ENCODE results near the gene PALB2. TPM values are rescaled to one million over a fixed set of nuclear protein-coding genes. Genes with fewer than 3 reads are reported as not detected.

The PALB2 gene
- total RNA-seq, 3 donors from 2014 or later = 10.4 to 18.6 (median 10.5) TPM

DNA sequence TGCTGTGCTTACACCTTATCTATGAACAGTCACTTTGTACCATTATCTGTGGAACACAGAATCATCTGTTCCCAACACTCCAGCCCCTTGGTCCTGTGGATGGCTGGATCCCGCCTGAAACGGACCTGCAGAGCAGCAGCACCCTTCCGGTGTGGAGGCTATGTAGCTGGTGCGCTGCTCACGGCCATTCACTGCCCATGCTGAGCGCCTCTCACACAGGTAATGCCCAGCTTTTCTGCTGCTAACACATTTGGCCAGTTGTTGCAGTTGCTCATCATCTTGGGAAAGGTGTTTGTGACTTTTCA, 26.2 kb upstream of the PALB2 start:
- H3K27me3 ChIP-seq = no peaks in the 10 kb centered on the region
- H3K4me3 ChIP-seq = no peak overlapping the region
- DNase-seq (ENCODE audit: low spot score in 2 of 2) = no peak
- H3K27ac ChIP-seq = no peak overlapping the region
- H3K36me3 ChIP-seq = peaks cover 13% of the 10 kb centered on the region
- intact Hi-C loops (cut with DNase I; ENCODE audit: low total_unique reads) = no loop called here
- H3K9me3 ChIP-seq = no peaks in the 10 kb centered on the region
- H3K4me1 ChIP-seq = no peaks in the 10 kb centered on the region
- TF ChIP-seq POLR2AphosphoS5 (IDR thresholded peaks at IDR 0.05) (no peak), POLR2A (IDR thresholded peaks at IDR 0.05) (no peak)
- TF ChIP-seq, protein P1, sequence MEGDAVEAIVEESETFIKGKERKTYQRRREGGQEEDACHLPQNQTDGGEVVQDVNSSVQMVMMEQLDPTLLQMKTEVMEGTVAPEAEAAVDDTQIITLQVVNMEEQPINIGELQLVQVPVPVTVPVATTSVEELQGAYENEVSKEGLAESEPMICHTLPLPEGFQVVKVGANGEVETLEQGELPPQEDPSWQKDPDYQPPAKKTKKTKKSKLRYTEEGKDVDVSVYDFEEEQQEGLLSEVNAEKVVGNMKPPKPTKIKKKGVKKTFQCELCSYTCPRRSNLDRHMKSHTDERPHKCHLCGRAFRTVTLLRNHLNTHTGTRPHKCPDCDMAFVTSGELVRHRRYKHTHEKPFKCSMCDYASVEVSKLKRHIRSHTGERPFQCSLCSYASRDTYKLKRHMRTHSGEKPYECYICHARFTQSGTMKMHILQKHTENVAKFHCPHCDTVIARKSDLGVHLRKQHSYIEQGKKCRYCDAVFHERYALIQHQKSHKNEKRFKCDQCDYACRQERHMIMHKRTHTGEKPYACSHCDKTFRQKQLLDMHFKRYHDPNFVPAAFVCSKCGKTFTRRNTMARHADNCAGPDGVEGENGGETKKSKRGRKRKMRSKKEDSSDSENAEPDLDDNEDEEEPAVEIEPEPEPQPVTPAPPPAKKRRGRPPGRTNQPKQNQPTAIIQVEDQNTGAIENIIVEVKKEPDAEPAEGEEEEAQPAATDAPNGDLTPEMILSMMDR (IDR thresholded peaks at IDR 0.05) = no peak

DNA sequence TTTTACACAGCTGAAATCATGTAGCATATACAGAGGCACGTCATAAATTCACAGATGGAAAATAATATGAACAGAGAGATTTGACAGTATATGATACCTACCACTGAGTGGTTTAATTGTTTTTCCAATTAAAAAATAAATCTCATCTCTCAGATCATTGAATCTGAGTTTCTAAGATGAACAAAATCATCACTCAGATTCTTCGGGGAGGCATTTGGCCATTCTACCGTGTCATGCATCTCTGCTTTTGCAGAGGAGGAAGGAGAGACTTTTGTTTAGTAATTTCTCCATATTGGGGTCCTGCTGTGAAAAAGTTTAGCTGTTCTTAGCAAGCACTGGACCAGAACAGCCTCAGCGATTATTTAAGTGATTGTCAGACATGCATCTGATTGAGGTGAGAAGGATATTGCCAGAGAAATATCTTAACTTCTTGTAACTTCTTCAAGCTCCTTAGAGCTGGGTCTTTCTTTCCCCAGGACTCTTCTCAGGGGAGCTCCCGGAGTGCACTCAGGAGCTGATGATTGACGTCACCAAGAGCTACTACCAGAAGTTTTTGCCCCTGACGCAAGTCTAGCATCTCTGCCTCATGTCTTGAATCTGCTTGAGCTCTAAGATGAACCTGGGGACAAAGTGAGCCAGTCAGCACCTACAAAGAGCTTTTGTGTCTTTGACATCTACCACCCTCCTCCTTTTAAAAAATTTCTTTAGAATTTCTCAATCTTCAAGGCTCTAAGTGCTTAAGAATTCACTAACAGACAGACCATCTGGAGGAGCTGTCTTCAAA, 25.7 kb upstream of the PALB2 start:
- Histone ChIP-seq H3K27me3 (no peaks in the 10 kb centered on the region), H3K4me3 (no peak overlapping the region), H3K27ac (no peak overlapping the region), H3K4me1 (no peaks in the 10 kb centered on the region), H3K9me3 (no peaks in the 10 kb centered on the region), H3K36me3 (peaks cover 13% of the 10 kb centered on the region)
- no peak for DNase-seq (ENCODE audit: low spot score in 2 of 2)
- intact Hi-C loops (cut with DNase I; ENCODE audit: low total_unique reads) = no loop called here
- TF ChIP-seq POLR2A (IDR thresholded peaks at IDR 0.05) (no peak), POLR2AphosphoS5 (IDR thresholded peaks at IDR 0.05) (no peak)
- TF ChIP-seq, protein P1 (IDR thresholded peaks at IDR 0.05) = no peak

DNA sequence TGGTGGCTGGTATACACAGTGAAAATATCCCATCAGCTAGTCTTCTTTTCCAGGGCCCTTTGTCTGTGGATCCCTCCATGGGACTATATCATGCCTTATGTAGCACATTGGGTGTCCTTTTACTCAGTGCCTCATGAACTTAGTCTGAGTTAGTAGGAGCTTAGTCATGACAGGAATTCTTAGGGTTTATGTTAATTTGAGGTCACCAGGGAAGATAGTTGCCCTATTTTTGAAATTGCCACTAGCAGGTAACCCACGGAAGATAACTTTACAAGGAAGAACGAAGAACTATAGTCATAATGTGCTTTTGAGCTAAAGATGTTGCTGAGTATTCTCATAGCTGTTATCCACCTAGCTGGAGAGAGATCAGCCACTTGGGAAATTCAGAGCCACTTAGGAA, 22.8 kb upstream of the PALB2 start:
- no peak overlapping the region for H3K4me3 ChIP-seq
- H3K36me3 ChIP-seq = peaks cover 13% of the 10 kb centered on the region
- H3K27ac ChIP-seq = no peak overlapping the region

DNA sequence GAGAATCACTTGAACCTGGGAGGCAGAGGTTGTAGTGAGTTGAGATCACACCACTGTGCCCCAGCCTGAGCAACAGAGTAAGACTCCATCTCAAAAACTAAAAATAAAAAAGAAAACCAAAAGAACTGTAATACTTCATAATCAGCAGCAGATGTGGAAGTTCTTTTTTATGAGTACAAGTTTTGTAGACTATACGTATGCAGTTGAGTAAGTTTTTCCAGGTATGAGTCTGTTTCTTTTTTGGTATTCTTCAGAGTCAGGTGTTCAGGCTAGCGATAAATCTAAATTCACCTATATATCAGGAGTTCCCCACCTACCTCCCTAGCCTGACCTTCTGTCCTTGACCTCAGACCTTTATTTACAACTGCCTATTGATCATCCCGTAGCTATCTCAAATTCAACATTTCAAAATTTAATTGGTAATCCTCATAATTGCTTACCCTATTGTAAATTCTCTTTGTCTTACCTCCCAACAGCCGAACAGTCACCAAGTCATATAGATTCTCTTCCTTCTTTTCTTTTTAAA, 10.9 kb upstream of the PALB2 start:
- intact Hi-C loops (cut with DNase I; ENCODE audit: low total_unique reads) = no loop called here
- no peaks in the 10 kb centered on the region for H3K4me1 ChIP-seq
- no peaks in the 10 kb centered on the region for H3K36me3 ChIP-seq
- no peak overlapping the region for H3K27ac ChIP-seq
- H3K27me3 ChIP-seq = no peaks in the 10 kb centered on the region
- no peak overlapping the region for H3K4me3 ChIP-seq
- no peaks in the 10 kb centered on the region for H3K9me3 ChIP-seq
- DNase-seq (ENCODE audit: low spot score in 2 of 2) = no peak
- TF ChIP-seq, protein P1 (IDR thresholded peaks at IDR 0.05) = no peak
- TF ChIP-seq POLR2A (IDR thresholded peaks at IDR 0.05) = no peak
- TF ChIP-seq POLR2AphosphoS5 (IDR thresholded peaks at IDR 0.05) = no peak

More for the DNA sequence above, 22.8 kb upstream of the PALB2 start:
- intact Hi-C loops (cut with DNase I; ENCODE audit: low total_unique reads) = no loop called here
- no peak for DNase-seq (ENCODE audit: low spot score in 2 of 2)
- Histone ChIP-seq H3K4me1 (no peaks in the 10 kb centered on the region), H3K27me3 (no peaks in the 10 kb centered on the region), H3K9me3 (no peaks in the 10 kb centered on the region)
- no peak for TF ChIP-seq POLR2A (IDR thresholded peaks at IDR 0.05)
- TF ChIP-seq POLR2AphosphoS5 (IDR thresholded peaks at IDR 0.05) = no peak
- TF ChIP-seq, protein P1 (IDR thresholded peaks at IDR 0.05) = no peak

DNA sequence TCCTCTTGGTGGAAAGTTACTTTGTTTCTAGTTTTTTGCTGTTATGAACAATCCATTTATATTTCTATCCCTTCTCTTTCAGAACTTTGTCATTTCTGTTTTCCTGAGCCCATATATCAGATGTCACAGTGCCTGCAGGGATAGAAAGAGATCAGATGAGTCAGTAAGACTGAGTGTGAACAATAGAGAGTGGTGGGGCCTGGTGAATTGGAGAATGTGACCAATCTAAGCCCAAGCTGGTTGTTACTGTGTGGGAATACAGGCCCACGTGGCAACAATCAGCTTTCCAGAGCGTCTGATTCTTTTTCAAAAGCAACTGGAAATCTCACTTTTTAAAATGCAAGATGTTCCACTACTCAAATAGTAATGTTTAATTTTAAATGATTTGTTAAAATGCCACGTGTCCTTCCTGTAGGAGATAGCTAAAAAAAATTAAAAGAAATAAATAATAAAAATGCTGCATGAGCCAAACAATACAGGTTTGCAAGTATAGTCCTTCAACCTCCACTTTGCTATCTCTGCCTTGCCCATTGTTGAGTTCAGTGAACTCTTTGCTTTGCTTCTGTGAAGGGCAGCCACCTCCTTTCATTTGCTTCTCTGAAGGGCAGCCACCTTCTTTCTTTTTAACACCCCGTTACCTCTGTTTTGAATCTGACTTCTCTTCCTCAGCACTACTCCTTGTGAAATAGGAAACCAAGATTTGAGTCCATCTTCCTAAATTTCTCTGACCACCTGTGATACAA, 9.7 kb upstream of the PALB2 start:
- Histone ChIP-seq H3K9me3 (no peaks in the 10 kb centered on the region), H3K27me3 (no peaks in the 10 kb centered on the region), H3K4me1 (no peaks in the 10 kb centered on the region), H3K4me3 (no peak overlapping the region), H3K27ac (no peak overlapping the region), H3K36me3 (no peaks in the 10 kb centered on the region)
- intact Hi-C loops (cut with DNase I; ENCODE audit: low total_unique reads) = loop anchor here (1.0 kb wide), 1 partner anchor 25 kb away; no protein-coding TSS in a partner anchor
- TF ChIP-seq POLR2AphosphoS5 (IDR thresholded peaks at IDR 0.05) (no peak), POLR2A (IDR thresholded peaks at IDR 0.05) (no peak)
- TF ChIP-seq, protein P1 (IDR thresholded peaks at IDR 0.05) = no peak
- no peak for DNase-seq (ENCODE audit: low spot score in 2 of 2)

Data from breast epithelium (tissue), 4 donors.